ENCODE data around the gene ARHGEF10L. TPM values are rescaled to one million over a fixed set of nuclear protein-coding genes. Genes with fewer than 3 reads are reported as not detected.
"Not testable (repeated sequence)": the region's sequence is repeated elsewhere in the genome, so short reads cannot be mapped to it uniquely, and the experiment has no call there.

The ARHGEF10L gene
- total RNA-seq, 1 donor from 2014 or later = 3.1 TPM

GRCh38 chr1:17498214-17498613 lies 41.3 kb upstream of the ARHGEF10L start:
- no peak overlapping the region for H3K27ac Mint-ChIP-seq (ENCODE audit: unreplicated experiment)
- no peaks in the 10 kb centered on the region for H3K9me3 Mint-ChIP-seq (ENCODE audit: unreplicated experiment)
- no peak for TF ChIP-seq CTCF (IDR thresholded peaks at IDR 0.05; ENCODE audit: unreplicated experiment)
- H3K4me3 Mint-ChIP-seq (ENCODE audit: unreplicated experiment) = no peak overlapping the region
- peaks cover 4% of the 10 kb centered on the region for H3K27me3 Mint-ChIP-seq (ENCODE audit: unreplicated experiment)
- DNase-seq (ENCODE audit: low spot score) = no peak
- no peaks in the 10 kb centered on the region for H3K4me1 Mint-ChIP-seq (ENCODE audit: unreplicated experiment)
- no peaks in the 10 kb centered on the region for H3K36me3 Mint-ChIP-seq (ENCODE audit: low read depth, unreplicated experiment)

- no peaks in the 10 kb centered on the region for H3K4me1 Mint-ChIP-seq (ENCODE audit: unreplicated experiment)
These were observed 37.1 kb upstream of the ARHGEF10L start for GRCh38 chr1:17502326-17502778.

GRCh38 chr1:17503146-17503545 lies 36.4 kb upstream of the ARHGEF10L start:
- Mint-ChIP-seq H3K4me1 (ENCODE audit: unreplicated experiment) (no peaks in the 10 kb centered on the region), H3K27me3 (ENCODE audit: unreplicated experiment) (peaks cover 10% of the 10 kb centered on the region), H3K27ac (ENCODE audit: unreplicated experiment) (no peak overlapping the region), H3K36me3 (ENCODE audit: low read depth, unreplicated experiment) (no peaks in the 10 kb centered on the region), H3K9me3 (ENCODE audit: unreplicated experiment) (no peaks in the 10 kb centered on the region), H3K4me3 (ENCODE audit: unreplicated experiment) (no peak overlapping the region)
- TF ChIP-seq CTCF (IDR thresholded peaks at IDR 0.05; ENCODE audit: unreplicated experiment) = no peak
- DNase-seq (ENCODE audit: low spot score) = no peak

More at GRCh38 chr1:17502326-17502778, 37.1 kb upstream of the ARHGEF10L start:
- Mint-ChIP-seq H3K4me3 (ENCODE audit: unreplicated experiment) (no peak overlapping the region), H3K9me3 (ENCODE audit: unreplicated experiment) (no peaks in the 10 kb centered on the region), H3K27me3 (ENCODE audit: unreplicated experiment) (peaks cover 8% of the 10 kb centered on the region), H3K27ac (ENCODE audit: unreplicated experiment) (no peak overlapping the region), H3K36me3 (ENCODE audit: low read depth, unreplicated experiment) (no peaks in the 10 kb centered on the region)
- peak; percentile 90 for DNase-seq (ENCODE audit: low spot score)
- TF ChIP-seq CTCF (IDR thresholded peaks at IDR 0.05; ENCODE audit: unreplicated experiment) = peak; percentile 94

GRCh38 chr1:17507200-17507599 lies 32.3 kb upstream of the ARHGEF10L start:
- not testable (repeated sequence) for H3K27ac Mint-ChIP-seq (ENCODE audit: unreplicated experiment); H3K4me1 Mint-ChIP-seq (ENCODE audit: unreplicated experiment); DNase-seq (ENCODE audit: low spot score); H3K36me3 Mint-ChIP-seq (ENCODE audit: low read depth, unreplicated experiment); H3K4me3 Mint-ChIP-seq (ENCODE audit: unreplicated experiment); H3K9me3 Mint-ChIP-seq (ENCODE audit: unreplicated experiment); H3K27me3 Mint-ChIP-seq (ENCODE audit: unreplicated experiment)

GRCh38 chr1:17507915-17508314 lies 31.6 kb upstream of the ARHGEF10L start:
- peaks cover 6% of the 10 kb centered on the region for H3K27me3 Mint-ChIP-seq (ENCODE audit: unreplicated experiment)
- H3K4me1 Mint-ChIP-seq (ENCODE audit: unreplicated experiment) = peaks cover 6% of the 10 kb centered on the region
- H3K27ac Mint-ChIP-seq (ENCODE audit: unreplicated experiment) = no peak overlapping the region
- DNase-seq (ENCODE audit: low spot score) = peak; percentile 29
- peak; percentile 39 for TF ChIP-seq CTCF (IDR thresholded peaks at IDR 0.05; ENCODE audit: unreplicated experiment)
- no peak overlapping the region for H3K4me3 Mint-ChIP-seq (ENCODE audit: unreplicated experiment)
- no peaks in the 10 kb centered on the region for H3K9me3 Mint-ChIP-seq (ENCODE audit: unreplicated experiment)
- H3K36me3 Mint-ChIP-seq (ENCODE audit: low read depth, unreplicated experiment) = no peaks in the 10 kb centered on the region
